CD4-positive, alpha-beta T cell treated with Interleukin-17A for 4 hours (primary cell): ENCODE measurements around the gene C1RL.

ENCODE experiments used
- DNase-seq: peaks from one replicate; pipeline ENCODE4 v3.0.0-alpha.2; 2020; ENCODE audit warnings: mixed read lengths

The C1RL gene

GRCh38 chr12:7091660-7092228, 17.3 kb downstream of the C1RL start:
- no peak for DNase-seq

- DNase-seq: no peak
Measured at GRCh38 chr12:7091171-7091570, 17.8 kb downstream of the C1RL start.

- DNase-seq: no peak
Measured at GRCh38 chr12:7090222-7090998, 18.6 kb downstream of the C1RL start.

- no peak for DNase-seq
Measured at GRCh38 chr12:7089196-7089871, 19.7 kb downstream of the C1RL start.

- no peak for DNase-seq
Measured at GRCh38 chr12:7083125-7083524, 25.9 kb downstream of the C1RL start.

GRCh38 chr12:7081037-7081436, 28.0 kb downstream of the C1RL start:
- DNase-seq: no peak

- no peak for DNase-seq
Measured at GRCh38 chr12:7079826-7080125, 29.2 kb downstream of the C1RL start.

- DNase-seq: no peak
Measured at GRCh38 chr12:7078163-7078562, 30.9 kb downstream of the C1RL start.

- no peak for DNase-seq
Measured at GRCh38 chr12:7076493-7076892, 32.5 kb downstream of the C1RL start.

GRCh38 chr12:7075939-7076338, 33.1 kb downstream of the C1RL start:
- DNase-seq: no peak

- DNase-seq: no peak
Measured at GRCh38 chr12:7075518-7075917, 33.5 kb downstream of the C1RL start.

GRCh38 chr12:7073946-7074345, 35.1 kb downstream of the C1RL start:
- no peak for DNase-seq

GRCh38 chr12:7072554-7072953, 36.5 kb downstream of the C1RL start:
- no peak for DNase-seq

GRCh38 chr12:7072035-7072434, 37.0 kb downstream of the C1RL start:
- DNase-seq: no peak

GRCh38 chr12:7069386-7069785, 39.6 kb downstream of the C1RL start:
- DNase-seq: no peak

- DNase-seq: no peak
Measured at GRCh38 chr12:7068994-7069346, 40.0 kb downstream of the C1RL start.

- no peak for DNase-seq
Measured at GRCh38 chr12:7068240-7068993, 40.6 kb downstream of the C1RL start.

GRCh38 chr12:7067096-7067495, 41.9 kb downstream of the C1RL start:
- DNase-seq: no peak

GRCh38 chr12:7066596-7066995, 42.4 kb downstream of the C1RL start:
- no peak for DNase-seq

- DNase-seq: no peak
Measured at GRCh38 chr12:7065073-7065623, 43.9 kb downstream of the C1RL start.

- no peak for DNase-seq
Measured at GRCh38 chr12:7064516-7064915, 44.5 kb downstream of the C1RL start.

- DNase-seq: no peak
Measured at GRCh38 chr12:7061596-7061995, 47.4 kb downstream of the C1RL start.

GRCh38 chr12:7061138-7061537, 47.9 kb downstream of the C1RL start:
- no peak for DNase-seq
